ENCODE measurements around the gene ATG2A. TPM values are rescaled to one million over a fixed set of nuclear protein-coding genes. Genes with fewer than 3 reads are reported as not detected.

Gene ATG2A
- total and polyA plus RNA-seq, 9 of the 15 experiments (the other 6 are each of a cell fraction or from before 2014, with no cell fraction given) = 0.25 to 45.9 (median 5.2) TPM

- TF ChIP-seq AFF4 (CRISPR knock-in tag; IDR thresholded peaks at IDR 0.05) (no peak), POU5F1 (IDR thresholded peaks at IDR 0.05; ENCODE audit: borderline replicate concordance, low read depth, low read length, partially characterized antibody) (no peak), STAT5B (CRISPR knock-in tag; IDR thresholded peaks at IDR 0.05) (no peak), TGIF2 (CRISPR knock-in tag; IDR thresholded peaks at IDR 0.05) (no peak), LEF1 (IDR thresholded peaks at IDR 0.05) (0 out of 2 replicates have a peak, but pooled peaks have one; percentile 13), TBP (optimal IDR thresholded peaks at IDR 0.05; ENCODE audit: low read depth, low read length) (no peak), SRSF3 (IDR thresholded peaks at IDR 0.05; ENCODE audit: insufficient read depth, low read length) (no peak), ARNT (IDR thresholded peaks at IDR 0.05) (no peak), SPI1 (IDR thresholded peaks at IDR 0.05; ENCODE audit: borderline replicate concordance, low read depth, low read length) (no peak), BACH1 (tag; IDR thresholded peaks at IDR 0.05) (no peak), ZC3H11A (IDR thresholded peaks at IDR 0.05; ENCODE audit: low read depth, low read length) (no peak), BRCA1 (IDR thresholded peaks at IDR 0.05) (no peak), BRCA1 (CRISPR knock-in tag; IDR thresholded peaks at IDR 0.05) (no peak), ZNF140 (CRISPR knock-in tag; IDR thresholded peaks at IDR 0.05) (no peak), POLR2AphosphoS2 (IDR thresholded peaks at IDR 0.05; ENCODE audit: low read length) (peak; percentile 86; the same call in 1 of the 2 replicates), RUNX1 (IDR thresholded peaks at IDR 0.05; ENCODE audit: low read depth) (no peak), FOXO4 (CRISPR knock-in tag; IDR thresholded peaks at IDR 0.05) (no peak), HNRNPLL (IDR thresholded peaks at IDR 0.05; ENCODE audit: low read depth, low read length, poor library complexity, severe bottlenecking) (no peak), GABPB2 (CRISPR knock-in tag; conservative IDR thresholded peaks at IDR 0.05) (no peak), SMC3 (conservative IDR thresholded peaks at IDR 0.05; ENCODE audit: insufficient read depth, low read depth, low read length) (peak; percentile 96), SUPT5H (IDR thresholded peaks at IDR 0.05) (peak; percentile 60), ETS2 (tag; IDR thresholded peaks at IDR 0.05; ENCODE audit: borderline replicate concordance, poor library complexity, severe bottlenecking) (no peak)
Measured at GRCh38 chr11:64894070-64894811, 22.8 kb downstream of the ATG2A start (continued).

Data from K562 (cell line).